ENCODE data around the gene ARSG. TPM values are rescaled to one million over a fixed set of nuclear protein-coding genes. Genes with fewer than 3 reads are reported as not detected.

ARSG gene
- total RNA-seq, 1 experiment from 2014 or later = 3.5 TPM

DNA sequence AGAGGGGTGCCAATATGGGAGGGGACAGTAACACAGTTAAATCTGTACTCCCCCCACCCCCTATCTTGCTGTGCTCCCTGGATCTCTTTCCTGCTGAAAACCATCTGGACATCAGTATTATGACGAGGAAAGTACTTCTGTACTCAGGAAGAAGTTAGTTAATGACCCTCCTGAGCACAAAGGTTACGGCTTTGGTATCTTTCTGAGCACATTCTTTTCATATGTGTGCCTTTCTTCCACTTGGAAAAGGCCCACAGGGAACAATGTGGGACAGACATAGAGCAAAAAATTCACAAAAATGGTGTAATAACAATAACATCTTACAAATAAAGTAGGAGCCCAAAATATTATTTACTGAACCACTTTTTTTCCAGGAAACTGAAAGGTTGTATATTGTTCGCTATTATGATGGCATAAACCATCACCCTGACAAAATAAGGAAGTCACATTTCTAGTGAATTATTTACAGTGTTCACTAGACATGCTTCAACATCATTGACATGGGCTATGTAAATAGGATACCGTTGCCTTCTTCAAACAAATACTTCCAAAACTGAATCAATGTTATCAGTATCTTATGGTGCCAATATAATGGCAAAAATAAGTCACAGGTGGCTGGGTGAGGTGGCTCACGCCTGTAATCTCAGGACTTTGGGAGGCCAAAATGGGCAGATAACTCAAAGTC, 160.5 kb downstream of the ARSG start:
- no peak for DNase-seq (ENCODE audit: low read depth)

DNA sequence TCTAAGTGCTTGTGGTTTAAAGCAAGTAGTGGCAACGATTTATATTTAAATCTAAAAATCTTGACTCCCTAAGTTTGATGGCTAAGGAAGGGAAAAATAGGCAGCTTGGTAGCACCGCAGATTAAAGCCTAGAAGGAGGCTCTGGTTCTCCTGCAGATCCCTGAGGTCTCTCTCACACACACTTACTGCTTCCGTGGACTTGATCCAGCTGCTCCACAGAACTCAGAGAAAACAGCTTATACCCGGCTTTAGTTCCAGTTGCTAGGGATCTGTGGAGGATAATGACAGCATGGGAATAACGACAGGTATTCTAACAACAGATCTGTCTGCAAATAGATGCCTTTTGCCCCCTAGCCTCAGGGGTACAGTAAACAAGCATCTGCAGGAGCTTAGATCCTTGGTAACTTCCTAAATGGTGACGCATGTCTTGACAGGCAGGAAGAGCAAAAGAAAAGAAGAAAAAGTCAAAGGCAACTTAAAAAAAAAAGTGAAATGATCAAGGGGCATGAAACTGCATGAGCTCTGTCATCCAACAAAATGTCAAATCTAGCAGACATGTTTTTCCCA, 161.5 kb downstream of the ARSG start:
- DNase-seq (ENCODE audit: low read depth) = no peak

DNA sequence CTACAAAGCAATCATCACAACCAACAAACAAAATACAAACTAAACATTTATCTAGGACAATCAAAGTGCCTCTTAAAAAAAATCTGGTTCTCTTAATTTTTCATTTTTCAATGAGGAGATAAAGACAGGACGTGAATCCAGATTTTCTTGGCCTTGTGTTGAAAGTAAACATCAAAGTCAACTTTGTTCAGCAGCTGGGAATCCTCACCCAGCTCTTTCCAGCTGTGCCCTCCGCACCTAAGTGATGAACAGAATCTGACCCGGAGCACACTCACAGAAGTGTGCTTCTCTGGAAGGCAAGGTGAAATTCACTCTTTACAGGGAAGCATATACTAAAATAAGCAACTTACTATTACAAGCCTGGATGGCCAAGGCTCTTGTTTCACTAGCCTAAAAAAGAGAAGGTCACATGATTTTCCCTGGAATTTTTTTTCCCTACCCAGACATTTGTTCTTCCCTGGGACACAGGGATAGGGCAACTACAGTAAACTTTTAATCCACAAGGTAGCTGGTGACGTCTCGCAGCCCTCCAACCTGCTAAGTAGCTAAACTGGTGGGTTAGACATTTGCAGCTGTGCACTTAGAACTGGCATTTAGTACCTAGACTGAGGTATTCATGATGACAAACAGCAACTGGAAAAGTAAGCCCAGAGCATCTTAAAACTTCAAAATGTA, 162.8 kb downstream of the ARSG start:
- DNase-seq (ENCODE audit: low read depth) = no peak

DNA sequence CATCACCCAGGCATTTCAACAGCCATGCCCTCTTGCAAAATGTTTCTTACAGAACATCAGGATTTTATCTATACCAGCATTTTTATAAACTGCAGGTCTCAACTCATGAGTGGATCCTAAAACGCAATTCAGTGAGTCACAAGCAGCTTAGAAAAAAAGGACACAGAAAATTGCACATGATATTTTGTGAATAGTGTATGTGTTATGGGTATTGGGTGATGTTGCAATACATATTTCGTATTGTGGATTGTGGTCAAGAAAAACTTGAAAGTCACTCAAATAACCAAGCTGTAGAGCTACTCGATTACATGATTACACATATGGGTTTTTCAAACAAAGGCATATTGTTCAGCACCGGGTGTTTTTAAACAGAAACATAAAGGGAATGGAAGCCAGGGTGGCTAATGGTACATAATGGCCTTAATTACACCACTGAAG, 164.6 kb downstream of the ARSG start:
- DNase-seq (ENCODE audit: low read depth) = no peak

DNA sequence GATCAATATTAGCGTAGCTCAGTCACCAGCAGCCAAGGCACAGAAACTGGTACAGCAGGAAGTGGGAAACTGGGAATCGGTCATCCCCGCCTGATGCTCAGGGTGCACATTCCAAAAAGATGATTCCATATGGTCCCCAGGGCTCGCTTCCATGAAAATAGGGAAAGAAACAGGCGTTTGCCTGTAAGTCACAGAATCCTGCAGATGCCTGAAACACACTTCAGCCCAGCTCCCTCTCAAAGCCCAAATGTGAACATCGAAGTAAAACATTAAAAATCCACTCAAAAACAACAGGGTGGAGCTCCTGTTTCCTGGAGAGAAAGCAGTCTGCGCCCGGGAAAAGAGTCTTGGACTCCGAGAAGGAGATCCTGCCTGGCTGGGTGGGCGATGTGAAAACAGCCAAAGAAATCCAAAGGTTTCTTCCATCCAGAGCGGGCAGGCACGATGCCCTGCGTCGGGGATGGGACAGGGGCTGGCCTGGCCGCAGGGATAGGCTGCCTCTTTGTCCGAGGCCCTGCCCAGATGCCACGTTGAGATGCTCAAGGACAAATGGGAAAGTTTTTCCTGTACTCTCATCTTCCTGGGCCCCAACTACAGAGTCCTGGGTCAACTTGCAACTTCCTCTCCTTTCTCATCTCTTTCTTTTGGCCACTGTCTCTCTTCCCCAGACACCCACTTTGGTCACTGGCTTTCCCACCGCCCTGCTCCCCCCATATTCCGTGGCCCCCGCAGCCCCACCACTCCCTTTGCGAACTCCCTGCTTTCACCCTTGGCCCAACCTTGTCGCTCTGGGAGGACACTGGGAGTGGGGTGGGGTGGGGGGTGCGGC, 165.3 kb downstream of the ARSG start:
- peak; percentile 87 for DNase-seq (ENCODE audit: low read depth)

DNA sequence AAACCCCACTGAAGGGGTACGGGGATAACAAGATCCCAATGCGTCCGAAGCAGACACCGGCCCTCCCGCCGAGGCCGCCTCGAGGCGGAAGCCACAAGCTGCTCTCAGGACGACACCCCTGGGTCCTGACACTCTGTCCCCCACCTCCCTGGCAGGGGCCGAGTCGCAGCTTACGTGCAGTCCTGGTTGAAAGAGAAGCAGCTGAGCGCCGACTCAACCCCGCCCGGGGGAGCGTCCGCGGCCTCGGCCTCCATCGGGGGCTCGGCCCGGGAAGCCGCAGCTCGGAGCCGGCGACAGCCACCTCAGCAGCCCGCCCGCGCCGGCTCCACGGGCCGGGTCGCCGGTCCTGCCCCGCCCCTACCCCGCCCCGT, 165.9 kb downstream of the ARSG start, which contains the start of gene WIPI1:
TSS of gene WIPI1 (minus strand) at position 329 of the 371 bp plus-strand sequence. CDS start at position 254, 75 bp downstream.
- peak; percentile 41 for DNase-seq (ENCODE audit: low read depth)

DNA sequence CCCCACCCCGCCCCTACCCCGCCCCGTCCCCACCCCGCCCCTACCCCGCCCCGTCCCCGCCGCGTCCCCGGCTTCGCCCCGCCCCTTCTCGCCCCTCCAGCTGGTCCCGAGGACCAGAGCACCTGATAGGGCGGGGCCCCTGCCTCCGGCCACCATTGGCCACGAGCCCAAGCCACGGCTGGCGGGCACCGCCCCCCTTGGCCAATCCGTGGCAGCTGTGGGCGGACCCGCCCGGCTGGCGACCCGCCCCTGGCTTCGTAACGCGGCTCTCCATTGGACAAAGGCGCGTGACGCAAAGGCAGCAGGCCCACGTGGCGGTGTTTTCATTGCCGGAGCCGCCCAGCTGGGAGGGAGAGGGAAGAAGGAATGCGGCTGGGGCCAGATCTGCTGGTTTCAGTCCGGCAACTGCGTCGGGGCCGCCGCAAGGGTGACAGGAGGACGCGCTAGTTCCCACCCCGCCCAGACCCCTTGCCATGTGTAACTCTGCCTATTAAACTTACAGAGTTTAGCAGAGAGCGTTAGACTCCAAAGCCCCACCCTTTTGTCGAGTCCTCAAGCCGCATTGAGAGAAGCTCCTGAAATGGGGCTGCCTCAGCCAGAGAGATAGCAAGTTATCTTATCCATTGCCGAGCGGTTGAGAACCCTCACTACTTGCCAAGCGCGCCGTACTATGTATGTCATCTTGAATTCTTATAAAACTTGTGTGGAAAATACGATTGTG, 166.4 kb downstream of the ARSG start:
- peak; percentile 95 for DNase-seq (ENCODE audit: low read depth)

DNA sequence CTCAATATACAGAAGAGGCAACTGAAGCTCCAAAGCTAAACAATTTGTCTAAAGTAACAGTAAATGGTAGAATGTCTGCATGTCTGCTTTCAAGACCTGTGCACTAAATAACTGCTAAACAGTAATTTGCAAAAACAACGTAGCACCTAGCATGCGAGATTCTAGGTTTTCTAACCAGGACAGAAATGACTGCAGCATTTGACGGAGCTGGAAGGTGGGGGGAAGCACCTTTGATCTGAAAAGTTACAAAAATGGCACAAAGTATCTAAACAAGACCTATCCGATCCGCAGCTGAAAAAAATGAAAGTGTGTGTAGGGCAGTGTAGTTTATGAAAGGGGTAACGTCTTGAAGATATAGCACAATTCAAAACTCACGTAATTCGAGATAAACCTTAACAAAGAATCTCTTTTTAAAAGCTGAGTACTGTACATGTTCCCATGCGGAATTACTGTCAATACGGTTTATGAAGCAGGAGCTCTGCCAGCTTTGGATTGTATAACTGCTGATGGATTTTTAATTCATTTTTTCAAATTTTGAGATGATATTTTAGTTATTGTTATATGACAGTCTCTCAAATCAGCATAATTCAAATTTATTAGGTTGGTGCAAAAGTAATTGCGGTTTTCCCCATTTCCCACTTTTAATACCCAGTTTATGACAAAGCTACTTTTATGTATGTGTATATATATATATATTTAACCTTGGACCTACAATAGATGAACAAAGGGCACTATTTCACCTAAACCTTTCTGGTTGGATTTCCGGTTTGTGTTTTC, 167.2 kb downstream of the ARSG start:
- no peak for DNase-seq (ENCODE audit: low read depth)

DNA sequence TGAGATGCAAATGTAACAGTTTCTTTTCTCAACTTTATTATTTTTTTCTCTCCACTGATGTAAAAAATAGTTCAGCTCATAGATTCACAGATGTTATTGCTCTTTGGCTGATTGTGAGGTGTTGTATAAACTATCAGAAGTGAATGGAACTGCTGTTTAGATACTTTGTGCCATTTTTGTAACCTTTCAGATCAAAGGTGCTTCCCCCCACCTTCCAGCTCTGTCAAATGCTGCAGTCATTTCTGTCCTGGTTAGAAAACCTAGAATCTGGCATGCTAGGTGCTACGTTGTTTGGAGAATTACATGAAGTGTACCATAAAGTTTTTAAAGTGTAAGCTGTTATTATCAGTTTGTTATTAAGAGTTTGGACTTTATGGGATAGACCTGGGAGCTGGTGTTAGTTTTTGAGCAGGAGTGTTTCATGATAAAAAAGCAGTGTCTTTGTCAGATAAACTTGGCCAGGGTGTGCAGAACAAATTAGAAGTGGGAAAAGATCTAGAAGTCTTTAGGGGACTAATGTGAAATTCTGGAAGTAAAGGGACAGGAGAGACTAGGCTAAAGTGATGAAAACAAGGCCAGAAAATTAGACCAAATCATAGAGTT, 167.8 kb downstream of the ARSG start:
- no peak for DNase-seq (ENCODE audit: low read depth)

DNA sequence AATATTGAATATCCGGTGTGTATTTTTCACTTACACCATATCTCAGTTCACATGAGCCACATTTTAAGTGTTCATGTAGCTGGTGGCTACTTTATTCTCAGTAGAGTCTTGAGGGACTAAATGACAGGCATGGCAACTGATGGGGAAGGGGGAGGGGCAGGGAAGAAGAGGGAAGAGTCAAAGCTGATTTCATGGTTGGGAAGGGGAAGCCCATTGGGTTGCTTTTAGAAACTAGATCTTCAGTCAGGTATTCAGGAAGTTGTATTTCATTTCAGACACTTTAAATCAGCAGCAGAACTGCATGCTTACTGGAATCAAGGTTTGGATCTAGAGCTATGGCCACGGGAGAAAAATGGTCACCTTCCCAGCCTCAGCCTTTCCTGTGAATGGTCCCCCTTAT, 168.9 kb downstream of the ARSG start:
- no peak for DNase-seq (ENCODE audit: low read depth)

DNA sequence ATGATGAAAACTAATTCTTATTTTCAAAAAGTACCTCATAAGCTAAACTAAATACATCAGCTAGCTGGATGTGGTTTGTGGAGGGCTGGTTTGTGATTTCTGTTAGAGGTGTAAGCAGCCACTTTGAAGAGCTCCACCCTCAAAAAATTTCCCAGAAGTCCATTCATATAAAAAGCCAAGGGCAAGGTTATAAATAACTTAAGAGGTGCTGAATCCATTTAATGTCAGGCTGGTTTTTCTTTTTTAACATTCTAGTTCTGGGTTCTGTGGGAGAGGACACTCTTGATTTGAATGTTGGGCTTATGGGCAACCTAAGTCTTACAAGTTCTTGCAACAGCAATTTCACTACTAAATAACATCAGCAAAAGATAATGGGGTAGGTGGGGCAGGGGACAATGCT, 169.4 kb downstream of the ARSG start:
- DNase-seq (ENCODE audit: low read depth) = no peak

DNA sequence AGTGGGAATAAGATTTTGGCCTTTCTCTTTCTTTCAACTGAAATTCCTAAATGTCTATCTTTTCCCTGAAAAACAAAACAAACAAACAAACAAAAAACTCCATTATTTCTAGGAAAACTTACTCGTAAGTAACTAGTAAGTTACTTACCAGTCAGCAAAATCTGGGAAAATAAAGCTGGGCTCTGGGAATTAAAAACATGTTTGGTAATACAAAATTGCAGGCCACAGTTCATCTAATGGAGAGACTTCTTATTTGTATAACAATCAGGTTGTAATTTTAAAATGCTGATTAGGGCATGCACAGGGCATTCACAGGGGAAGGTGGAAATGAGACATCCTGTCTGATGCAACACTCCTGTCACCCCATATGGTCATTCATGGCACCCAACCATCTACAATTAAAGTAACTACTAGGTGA, 169.8 kb downstream of the ARSG start:
- no peak for DNase-seq (ENCODE audit: low read depth)

DNA sequence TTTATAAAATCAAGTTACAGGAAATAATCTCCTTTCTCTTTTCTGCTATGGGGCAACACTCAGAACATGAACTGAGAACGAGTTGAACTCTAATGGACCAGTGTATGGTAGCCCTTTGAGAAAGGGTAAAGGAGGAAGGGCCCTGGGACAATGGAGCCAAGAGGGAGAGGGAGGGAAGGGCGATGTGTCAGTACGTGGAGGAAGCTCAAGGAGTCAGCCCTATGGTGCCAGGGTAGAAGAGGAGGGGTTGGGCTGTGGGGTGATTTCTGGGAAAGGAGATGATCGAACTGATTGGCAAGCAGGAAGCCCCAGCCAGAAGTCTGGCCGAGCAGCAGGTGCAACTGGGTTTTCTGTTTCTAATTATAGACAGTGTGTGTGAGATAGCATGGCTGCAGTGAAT, 170.3 kb downstream of the ARSG start:
- DNase-seq (ENCODE audit: low read depth) = no peak

DNA sequence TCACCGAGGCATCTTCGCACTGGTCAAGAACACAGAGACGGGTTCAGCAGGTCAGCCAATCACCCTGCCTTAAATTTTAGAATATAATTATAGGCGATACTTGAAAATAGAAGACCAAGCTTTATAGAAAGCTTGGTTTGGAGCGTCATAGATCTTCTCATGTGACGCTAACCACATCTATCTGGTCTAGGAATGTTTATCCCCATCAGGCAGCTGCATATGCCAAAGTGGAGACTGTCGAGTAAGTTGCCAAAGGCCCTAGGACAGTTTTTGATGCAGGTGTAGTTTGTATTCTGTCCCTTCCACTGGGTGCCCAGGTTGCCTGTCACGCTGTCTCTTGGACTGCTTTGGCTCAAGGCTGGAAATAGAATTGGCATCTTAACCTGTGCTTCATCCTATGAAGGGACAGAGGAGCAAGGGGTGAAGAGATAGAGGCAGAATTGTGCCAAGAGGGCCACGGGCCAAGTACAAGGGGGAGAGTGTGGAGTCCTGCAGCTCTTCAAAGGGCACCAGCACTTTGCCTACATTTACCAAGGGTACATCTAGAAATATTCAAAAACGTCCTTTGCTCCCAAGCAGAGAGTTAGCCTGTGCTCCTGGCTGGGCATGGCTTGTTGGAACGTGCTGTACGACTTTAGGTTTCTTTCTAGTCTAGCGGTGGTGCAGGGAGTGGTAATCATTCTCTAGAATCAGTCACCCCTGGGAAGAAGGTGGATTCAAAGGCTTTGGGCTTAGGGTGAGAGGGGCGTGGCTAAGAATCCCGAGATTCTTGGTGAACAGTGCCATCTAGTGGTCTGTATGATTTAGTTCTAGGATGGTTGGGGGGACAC, 171.3 kb downstream of the ARSG start:
- DNase-seq (ENCODE audit: low read depth) = peak; percentile 83

DNA sequence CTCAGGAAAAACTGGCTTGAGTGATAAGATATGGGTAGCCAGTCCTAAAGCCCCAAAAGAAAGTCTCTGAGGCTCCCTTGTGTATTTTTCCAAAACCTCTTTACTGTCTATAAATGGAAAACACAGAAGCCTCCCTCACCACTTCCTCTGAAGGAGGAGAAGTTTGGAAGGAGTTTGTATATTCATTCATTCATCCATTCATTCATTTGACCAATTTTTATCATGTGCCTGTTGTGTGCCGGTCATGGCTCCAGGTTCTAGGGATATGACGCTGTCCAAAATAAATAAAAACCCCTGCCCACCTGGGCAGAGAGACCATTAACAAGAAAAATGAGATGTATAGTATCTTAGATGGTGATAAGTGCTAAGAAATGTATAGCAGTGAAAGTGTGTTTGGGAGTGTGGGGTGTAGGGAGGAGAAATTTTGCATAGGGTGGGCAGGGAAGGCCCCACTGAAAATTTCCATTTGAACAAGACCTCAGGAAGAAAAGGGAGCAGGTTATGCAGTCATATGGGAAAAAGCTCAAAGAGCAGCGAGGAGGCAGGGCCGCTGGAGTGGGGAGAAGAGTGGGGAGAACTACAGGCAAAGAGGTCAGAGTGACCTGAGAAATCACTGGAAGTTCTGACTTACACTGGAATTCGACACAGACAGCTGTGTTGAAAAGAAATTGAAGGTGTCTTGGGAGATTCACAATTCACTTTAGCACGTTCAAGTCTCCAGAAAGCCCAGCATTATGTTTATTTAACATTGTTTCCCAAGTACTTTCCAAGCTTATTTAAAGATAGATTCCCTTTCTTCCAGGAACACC, 172.1 kb downstream of the ARSG start:
- DNase-seq (ENCODE audit: low read depth) = no peak

DNA sequence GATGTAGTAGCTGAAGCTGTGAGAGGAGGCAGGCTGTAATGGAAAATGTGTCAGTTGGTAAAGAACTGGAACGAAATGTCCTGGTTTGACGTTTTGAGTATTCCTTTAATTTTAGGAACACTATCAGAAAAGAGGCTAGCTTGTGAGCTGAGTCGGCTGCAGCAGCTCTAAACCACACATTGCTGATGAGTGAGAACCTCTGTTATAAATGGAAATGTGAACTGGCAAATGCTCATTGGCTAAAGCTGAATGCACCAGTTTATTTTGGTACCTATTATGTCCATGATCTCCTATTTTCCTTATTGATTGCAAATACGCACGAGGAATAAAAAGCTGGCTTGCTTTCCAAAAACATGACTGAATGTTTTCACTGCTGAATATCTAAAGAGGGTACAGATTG, 177.0 kb downstream of the ARSG start:
- DNase-seq (ENCODE audit: low read depth) = no peak

DNA sequence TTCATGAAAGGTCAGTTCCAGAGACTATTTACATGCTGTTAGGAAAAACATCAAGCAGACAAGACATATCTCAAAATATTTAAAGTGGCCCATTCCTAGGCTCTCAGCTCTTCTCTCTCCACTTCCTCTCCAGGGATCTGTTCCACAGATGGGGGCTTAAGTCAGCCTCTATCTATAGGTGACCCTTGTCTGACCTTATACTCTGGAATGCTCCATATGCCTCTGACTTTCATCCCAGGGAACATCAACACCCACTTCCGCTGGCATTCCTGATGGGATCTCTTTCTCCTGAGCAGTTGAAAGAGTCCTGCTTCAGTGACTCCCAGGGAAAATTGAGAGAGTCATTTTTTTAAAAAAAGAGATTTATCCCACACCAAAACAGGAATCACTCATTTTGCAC, 177.5 kb downstream of the ARSG start:
- no peak for DNase-seq (ENCODE audit: low read depth)

Data from M059J (cell line).